Esophagus squamous epithelium (tissue), 4 donors: ENCODE data around the gene LIME1.

ENCODE experiments used
- CTCF ChIP-seq, 6 experiments: fragments of 450-650 bp in 4 of 6; fragments of 200-600 bp in 2 of 6; sonication (generic) in 2 of 6; IDR thresholded peaks; one replicate each; pipeline ENCODE4 v1.5.1; 2016 to 2019; ENCODE audit warnings: antibody characterized with exemption in 6 of 6, mild to moderate bottlenecking in 4 of 6, moderate library complexity in 4 of 6
- POLR2A ChIP-seq, 4 donors: fragments of 450-650 bp; IDR thresholded peaks; one replicate each; pipeline ENCODE4 v1.6.1; 2017; ENCODE audit warnings: antibody characterized with exemption in 4 of 4, mild to moderate bottlenecking in 4 of 4, moderate library complexity in 3 of 4

- TF ChIP-seq CTCF (IDR thresholded peaks at IDR 0.05) (no peak), POLR2A (IDR thresholded peaks at IDR 0.05) (no peak)
Measured at GRCh38 chr20:63755933-63756647, 19.6 kb downstream of the LIME1 start.
